HG03457 (cell line): ENCODE data around the gene PHF19.

Experiments used
- ATAC-seq: cut with Tn5 transposase; IDR thresholded peaks from one replicate; pipeline ENCODE4 v1.9.1; 2021; ENCODE audit warnings: moderate number of reproducible peaks; ENCODE audit not compliant: unreplicated experiment

PHF19 gene

GRCh38 chr9:120855827-120856670, 20.9 kb downstream of the PHF19 start:
- no peak for ATAC-seq

DNA sequence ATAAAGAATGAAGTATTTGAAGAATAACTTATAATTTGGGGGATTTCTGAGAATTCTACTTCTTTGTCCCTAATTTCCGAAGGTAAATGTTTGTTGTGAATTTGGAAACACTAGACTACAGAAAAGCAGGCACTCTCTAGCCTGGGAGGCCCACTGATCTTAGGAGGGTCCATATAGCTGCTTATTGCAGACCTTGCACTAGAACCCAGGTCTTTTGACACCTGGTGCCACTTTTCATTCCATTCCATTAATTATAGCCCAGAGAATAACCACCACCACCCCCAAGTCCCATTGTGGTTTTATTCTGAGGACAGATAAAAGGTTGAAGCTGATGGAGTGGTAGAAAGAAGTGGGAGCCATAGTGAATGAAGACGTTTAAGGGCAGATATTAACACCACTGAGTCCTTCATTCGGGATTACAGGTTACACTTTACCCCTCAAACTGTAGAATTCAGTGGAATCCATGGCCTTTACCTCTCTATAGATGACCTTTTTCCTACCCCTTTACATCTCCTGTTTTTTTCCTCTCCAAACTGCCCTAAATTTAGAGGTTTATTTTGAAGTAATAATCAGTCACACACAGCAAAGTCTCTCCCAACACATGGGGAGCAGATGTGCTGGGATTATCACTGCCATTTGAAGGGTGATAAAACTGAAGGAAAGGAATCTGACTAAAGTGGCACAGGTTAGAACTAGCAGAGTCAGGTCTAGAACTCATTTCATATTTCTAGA, 22.2 kb downstream of the PHF19 start:
- ATAC-seq: no peak

DNA sequence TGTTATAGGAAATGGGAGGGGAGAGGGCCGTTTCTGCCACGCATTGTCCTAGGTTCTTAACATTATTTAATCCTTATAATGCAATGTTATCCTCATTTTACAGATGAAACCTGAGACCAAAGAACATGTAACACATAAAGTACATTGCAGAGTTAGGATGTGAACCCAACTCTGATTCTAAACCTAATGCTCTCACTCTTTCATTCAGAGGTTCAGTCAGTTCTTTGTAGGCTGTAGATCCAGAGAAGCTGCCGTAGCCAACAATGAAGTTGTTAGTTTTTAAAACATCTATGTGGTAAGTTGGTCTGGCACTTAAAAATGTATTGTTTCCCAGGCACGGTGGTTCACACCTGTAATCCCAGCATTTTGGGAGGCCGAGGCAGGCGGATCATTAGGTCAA, 23.8 kb downstream of the PHF19 start:
- no peak for ATAC-seq

- no peak for ATAC-seq
Observed at GRCh38 chr9:120852240-120853010, 24.6 kb downstream of the PHF19 start.

DNA sequence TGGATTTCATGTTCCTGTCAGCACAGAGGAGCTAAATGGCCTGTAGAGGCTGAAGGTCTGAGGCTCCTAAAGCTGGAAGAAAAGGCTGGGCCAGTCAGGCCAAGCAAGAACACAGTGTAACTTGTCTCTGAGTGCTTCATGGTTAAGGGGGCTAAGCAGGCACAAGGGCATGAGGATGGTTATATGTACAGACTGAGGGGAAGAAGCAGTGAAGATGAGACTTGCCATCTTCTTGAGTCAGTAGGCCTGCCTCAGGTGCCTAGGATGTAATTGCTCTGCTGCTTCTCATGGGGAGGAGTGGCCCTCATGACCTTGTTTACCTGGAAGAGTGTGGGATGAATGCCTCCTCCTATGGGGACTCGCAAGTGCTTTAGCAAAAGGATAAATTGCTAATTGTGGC, 25.5 kb downstream of the PHF19 start:
- ATAC-seq: no peak

GRCh38 chr9:120850315-120850714, 26.7 kb downstream of the PHF19 start:
- ATAC-seq: no peak

DNA sequence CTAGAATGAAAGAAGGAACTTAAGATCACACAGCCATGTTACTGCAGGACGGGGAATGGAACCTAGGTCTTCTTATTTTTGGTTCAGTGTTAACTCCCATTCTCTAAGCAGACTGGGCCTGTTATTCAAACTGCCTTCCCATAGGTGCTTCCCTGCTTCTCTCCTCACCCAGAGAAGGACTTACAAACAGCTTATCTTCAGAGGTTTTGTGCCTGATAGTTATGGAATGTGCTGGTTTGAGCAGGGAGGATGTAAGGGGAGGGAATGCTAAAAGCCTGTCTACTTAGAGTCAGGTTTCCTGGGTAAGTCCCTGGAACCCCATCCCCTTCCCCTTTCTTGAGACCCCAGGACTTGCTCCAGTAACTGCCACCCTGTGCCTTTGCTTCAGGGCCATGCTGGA, 30.1 kb downstream of the PHF19 start:
- ATAC-seq: no peak

DNA sequence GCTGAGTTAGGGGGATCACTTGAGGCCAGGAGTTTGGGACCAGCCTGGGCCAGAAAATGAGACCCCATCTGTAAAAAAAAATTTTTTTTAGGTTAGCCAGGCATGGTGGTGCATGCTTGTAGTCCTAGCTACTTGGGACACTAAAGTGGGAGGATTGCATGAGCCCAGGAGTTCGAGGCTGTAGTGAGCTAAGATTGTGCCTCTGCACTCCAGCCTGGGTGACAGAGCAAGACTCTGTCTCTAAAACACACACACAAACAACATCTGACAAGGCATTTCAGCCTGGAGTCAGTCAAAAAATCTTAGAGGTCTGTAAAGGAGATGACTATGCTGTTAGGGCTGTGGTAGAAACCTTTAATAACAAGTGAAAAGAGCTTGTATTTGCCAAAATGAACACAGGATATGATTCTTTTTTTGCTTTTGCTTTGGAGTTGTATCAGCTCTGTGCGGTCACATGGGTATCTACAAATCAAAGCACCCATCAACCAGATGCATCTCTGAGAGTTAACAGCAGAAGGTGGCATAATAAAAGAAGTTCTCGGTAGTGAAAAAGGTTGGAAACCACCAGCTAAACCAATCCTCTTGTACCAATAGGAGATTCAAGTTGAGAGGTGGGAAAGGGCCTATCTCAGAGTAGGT, 30.6 kb downstream of the PHF19 start:
- ATAC-seq: no peak

DNA sequence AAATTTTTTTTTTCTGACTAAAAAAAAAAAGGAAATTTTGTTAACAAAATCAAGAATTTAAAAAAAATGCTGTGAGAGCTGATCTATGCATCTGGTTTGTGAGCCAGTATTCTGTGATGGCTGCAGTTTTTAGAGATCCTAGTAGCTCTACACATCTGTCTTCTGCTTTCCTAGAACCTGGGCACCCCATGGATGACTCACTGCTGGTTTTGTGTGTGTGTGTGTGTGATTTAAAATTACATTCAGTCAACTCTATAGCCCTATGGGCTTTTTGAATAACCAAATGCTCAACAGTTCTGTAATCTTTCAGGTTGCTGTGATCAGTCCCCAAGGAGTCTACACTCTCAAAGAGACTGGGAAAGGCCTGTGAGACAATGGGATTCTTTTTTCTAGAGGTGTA, 31.7 kb downstream of the PHF19 start:
- ATAC-seq: no peak

DNA sequence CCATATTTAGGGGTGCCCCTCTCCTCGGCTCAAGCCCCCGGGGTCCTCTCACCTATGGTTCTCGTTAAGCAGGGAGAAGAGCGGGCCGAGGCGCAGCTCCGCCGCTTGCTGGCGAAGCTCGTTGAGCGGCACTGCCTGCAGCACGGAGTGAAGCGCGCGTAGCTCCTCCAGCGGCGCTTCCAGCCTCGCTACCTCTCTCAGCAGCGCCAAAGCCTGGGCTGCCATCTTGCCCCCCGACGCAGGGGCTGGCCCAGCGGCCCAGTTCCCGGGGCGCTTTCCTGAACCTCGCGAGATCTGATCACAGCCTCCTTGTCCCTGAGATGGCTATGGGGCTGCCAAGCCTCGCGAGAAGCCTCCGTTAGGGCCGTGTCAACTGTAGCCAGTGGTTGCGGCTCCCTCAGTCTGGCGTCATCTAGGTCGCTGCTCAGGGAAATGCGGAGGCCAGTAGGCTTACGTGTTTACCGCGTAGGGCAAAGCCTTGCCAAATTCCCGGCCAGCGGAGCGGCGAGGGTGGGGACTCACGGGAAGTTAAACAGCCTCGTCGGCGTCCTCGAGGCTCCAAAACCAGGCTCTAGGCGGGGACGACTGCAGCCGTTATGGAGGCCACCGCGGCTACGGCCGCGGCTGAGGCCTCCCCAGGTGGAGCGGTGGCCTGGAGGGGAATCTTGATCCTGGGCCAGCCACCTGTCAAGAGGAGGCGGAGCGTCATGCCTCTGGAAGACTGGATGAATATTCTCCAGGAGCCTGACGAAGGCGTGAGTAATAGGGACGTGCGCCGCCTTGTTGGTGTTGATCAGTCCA, 34.1 kb downstream of the PHF19 start, which contains the start of gene PSMD5:
Gene PSMD5 (minus strand): TSS at position 238 of the 801 bp plus-strand sequence. CDS start 13 bp downstream, at position 225.
- ATAC-seq: peak; percentile 99

DNA sequence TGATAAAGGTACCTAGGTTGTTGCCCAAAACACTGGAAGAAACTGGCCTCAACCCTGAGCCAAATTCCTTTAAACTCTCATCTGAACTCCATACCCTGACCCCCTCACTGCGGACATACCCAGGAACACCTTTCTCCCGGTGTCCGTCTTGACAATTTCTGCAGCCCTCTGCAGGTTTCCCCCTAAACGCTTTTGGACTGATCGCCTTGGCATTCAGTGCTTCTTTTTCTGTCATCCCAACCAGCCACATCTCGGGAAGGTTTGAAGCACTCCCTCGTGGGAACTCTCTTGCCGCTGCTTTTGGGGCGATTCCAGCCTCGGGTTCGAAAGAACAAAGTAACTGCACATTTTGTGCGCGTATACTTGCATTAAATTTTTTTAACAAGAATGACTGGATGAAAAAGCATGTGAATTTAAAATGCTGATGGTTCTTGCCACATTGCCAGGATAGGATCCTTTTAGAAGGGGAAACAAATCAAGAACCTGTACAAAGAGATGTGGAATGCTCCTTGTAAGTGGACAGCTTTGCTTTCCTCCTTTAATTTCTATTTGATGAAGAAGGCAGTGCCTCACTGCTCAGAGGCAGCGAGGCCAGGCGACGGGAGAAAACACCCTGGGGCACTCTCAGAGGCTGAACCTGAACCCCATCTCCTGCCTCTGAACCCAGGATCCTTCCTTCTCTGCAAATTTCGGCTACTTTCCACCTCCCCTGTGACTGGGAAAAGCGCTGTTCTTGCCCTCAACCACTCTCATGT, 34.9 kb downstream of the PHF19 start:
- peak; percentile 3 for ATAC-seq

GRCh38 chr9:120839146-120839545, 37.8 kb downstream of the PHF19 start:
- no peak for ATAC-seq

GRCh38 chr9:120837921-120838320, 39.1 kb downstream of the PHF19 start:
- ATAC-seq: no peak

DNA sequence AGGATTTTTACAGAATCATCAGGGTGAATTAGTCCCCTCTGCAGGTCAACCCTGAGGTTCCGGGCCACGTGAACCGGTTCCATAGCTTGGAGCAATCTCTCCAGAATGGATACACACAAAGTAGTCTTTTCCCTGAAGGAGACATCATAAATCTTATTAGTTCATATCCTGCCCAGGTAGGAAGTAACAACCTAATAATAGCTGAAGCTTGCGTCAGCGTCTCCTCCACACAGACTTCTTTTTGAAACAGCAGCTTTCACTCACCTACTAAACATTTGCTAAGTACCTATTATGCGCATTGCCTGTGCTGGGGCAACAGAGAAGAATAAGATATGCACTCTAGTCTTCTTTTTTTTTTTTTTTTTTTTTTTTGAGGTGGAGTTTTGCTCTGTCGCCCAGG, 43.7 kb downstream of the PHF19 start:
- no peak for ATAC-seq

DNA sequence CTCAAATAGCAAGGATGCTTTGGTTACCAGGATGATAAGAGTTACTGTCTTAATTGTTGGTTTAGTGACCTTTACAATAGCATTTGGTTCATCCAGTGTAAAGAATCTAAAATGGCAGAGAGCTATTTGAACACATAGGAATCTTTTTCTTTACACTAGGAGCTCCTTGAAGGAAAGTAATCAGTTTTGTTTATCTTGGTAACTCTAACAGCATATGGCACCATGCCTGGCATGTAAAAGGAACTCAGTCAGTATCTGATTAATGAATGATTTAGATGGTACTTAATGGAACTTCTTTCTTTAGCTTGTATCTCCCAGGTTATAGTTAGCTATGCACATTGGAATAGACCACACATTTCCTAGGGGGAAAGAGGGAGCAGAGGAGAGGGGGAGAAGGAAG, 44.2 kb downstream of the PHF19 start:
- ATAC-seq: no peak

DNA sequence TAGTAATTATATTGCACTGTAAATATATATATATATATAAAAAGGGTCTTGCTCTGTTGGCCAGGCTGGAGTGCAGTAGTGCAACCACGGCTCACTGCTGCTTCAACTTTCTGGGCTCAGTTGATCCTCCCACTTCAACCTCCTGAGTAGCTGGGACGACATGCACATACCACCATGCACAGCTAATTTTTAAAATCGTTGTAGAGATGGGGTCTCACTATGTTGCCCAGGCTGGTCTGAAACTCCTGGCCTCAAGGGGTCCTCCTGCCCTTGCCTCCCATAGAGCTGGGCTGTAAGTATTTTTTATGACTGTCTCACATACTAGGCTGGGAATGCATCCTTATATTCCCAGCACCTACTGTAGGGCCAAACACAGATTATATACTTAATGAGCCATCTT, 46.1 kb downstream of the PHF19 start:
- ATAC-seq: no peak

DNA sequence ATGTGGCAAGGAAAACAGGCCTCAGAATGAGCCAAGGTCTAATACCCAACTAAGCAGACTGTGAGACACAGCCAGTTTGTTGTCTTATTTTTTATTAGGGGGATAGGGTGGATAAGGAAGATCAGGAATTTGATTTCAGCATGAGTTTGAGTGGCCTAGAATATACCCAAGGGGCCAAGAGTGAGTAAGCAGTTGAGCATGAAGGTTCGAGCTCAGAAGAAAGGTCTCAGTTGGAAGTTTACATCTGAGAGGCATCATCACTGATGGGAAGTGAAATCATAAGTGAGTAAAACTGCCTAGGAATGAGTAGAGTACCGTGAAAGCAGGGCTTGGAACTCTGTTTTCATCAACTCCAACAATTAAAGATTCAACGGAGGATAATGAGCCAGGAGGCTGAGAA, 46.8 kb downstream of the PHF19 start:
- no peak for ATAC-seq

GRCh38 chr9:120829650-120830049, 47.3 kb downstream of the PHF19 start:
- ATAC-seq: no peak

DNA sequence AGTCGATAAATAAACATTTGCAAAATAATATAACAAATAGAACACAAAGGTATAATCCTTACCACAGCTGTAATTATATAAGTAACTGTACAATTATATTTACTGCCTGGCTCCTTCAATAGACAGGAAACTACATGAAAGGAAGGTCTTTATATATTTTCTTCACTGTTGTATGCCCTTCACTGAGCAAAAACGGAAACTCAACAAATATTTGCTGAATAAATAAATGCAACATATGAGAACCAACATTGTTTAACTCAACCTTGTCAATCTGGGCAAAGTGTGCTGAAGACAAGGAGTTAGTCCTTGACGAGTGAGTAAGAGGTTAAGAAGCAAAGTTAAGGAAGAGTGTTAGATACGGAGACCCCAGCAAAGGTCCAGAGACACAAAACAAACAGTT, 56.9 kb downstream of the PHF19 start:
- no peak for ATAC-seq
